Esophagus mucosa (tissue), 1 donor: Measurements from ENCODE around the gene IGF1. TPM values are rescaled to one million over a fixed set of nuclear protein-coding genes. Genes with fewer than 3 reads are reported as not detected.

ENCODE experiments used
- ATAC-seq: fragments of 200-7000 bp; cut with Tn5 transposase; one replicate; pipeline ENCODE4 v1.9.1; 2020
- total RNA-seq: library from RNA; stranded (reverse); gene quantifications from one replicate; pipeline ENCODE4 v1.2.4, GENCODE V29; 2023
- donor health status: DM: yes; HTN: yes; CAD: no.

IGF1 gene
- 1.5 TPM for total RNA-seq

- no peak for ATAC-seq
Measured at GRCh38 chr12:102480406-102480805, at the start of gene IGF1. IGF1 (minus strand) TSS chr12:102480563; CDS start chr12:102480381, 182 bp downstream.

DNA sequence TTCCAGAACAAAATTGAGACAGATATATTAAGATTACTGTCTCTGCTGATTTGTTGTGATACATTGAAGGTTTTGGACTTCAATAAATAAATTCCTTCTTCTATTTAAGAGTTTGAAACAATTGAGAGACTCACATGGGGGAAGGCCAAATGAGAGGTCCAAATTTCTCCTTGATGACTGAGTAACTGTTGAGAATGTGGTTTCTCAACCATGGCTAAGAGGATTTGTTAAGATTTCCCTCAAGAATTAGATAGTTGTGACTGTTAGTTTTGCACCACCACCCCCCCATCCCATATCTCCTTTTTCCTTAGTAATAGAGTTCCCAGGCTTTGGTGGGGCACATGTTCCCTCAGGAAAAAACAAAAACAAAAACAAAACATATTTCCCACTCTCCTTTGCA, 47.7 kb upstream of the IGF1 start:
- ATAC-seq = no peak

- ATAC-seq = no peak
Measured at GRCh38 chr12:102527171-102527720, 46.9 kb upstream of the IGF1 start.

GRCh38 chr12:102526656-102527055, 46.3 kb upstream of the IGF1 start:
- no peak for ATAC-seq

DNA sequence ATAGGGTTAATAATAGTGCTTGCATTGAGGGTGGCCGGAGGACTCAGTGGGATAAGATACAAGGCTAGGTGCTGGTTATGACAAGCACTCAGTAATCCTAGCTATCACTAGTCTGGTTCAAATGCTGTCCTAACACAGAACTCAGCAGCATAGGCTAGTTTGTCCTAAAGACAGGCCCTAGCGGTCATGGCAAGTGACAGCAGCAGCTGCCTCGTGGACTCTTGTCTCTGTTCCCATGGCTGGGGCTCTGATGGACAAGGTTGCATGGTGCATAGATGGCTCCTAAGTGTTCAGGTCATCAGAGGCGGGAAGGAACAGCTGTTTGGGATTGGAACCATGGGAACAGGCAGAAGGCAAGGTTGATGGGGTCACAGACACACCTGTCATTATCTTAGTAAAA, 42.4 kb upstream of the IGF1 start:
- no peak for ATAC-seq

DNA sequence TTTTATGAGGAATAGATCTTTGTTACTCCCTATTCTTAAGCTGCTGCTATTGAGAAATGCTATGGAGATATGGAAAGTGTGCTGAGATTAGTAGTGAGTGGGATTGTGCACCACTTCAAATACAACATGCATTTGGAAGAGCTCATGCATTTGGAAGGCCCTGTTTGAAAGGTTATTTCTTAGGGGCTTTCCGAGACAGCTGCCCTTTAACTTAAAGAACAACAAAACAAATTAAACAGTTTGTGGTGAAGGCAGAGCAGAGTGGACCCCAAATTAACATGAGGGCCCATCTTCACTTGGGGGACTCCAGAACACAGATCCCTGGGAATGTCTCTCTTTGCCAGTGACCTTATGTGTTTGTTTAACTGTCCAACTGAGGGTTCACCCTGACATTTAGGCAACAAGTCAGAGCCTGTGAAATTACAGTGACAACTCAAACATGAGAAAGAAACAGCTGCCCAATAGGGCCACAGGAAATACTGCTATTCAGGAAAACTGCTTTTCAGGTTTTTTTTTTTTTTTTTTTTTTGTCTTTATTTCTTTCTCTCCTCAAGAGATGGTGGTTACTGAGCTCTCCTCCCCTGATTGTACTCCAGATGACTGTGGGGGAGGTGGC, 41.4 kb upstream of the IGF1 start:
- ATAC-seq = no peak

- ATAC-seq = no peak
Measured at GRCh38 chr12:102518871-102519270, 38.5 kb upstream of the IGF1 start.

- ATAC-seq = no peak
Measured at GRCh38 chr12:102514696-102515095, 34.3 kb upstream of the IGF1 start.

DNA sequence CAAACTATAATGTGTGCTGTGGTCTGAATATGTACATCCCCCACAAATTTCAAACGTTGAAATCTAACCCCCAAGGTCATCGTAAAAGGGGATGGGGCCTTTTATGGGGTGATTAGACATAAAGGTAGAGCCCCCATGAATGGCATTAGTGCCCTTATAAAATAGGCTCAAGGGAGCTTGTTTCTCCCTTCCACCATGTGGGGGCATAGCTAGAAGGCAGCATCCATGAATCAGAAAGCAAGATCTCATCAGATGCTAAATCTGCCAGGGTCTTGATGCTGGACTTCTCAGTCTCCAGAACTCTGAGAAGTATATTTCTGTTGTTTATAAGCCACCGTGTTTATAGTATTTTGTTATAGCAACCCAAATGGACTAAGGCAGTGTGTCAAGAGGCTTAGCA, 33.4 kb upstream of the IGF1 start:
- ATAC-seq = no peak

DNA sequence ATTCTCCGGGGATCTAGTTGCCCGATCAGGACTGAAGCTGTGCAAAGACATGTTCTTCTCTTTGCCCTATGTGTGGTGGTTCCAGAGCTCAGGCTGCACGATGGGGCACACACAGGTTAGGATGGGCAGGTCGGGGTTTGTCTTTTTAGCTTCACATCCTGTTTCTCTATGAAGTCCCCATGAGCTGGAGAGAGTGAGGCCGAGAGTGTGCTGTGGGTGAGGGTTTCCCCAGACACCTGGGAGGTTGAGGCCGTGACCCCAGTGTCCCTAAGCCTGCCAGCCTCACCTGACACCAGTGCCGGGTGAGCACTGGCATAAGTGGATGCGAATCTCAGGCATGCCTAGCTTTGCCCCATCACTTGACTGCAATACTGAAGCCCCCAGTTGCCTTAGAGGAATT, 32.9 kb upstream of the IGF1 start:
- ATAC-seq = no peak

GRCh38 chr12:102512523-102512922, 32.2 kb upstream of the IGF1 start:
- ATAC-seq = no peak

DNA sequence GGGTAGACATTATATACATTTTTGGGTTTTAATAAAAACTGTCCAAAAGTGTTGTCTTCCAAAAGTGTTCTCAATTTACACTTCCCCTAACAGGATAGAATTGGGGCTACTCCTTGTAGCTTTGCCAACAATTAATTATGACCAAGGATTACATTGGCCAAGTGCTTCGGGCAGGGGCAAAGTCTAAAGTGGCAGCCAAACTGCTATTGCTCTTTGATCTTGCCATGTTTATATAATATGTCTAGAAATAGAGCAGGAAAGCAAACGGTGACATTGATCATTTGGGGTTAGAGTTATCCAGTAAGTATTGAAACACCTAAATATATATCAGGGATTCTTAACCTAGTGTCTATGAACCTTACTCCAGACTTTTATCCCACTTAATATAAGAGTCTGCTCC, 31.2 kb upstream of the IGF1 start:
- ATAC-seq = no peak

DNA sequence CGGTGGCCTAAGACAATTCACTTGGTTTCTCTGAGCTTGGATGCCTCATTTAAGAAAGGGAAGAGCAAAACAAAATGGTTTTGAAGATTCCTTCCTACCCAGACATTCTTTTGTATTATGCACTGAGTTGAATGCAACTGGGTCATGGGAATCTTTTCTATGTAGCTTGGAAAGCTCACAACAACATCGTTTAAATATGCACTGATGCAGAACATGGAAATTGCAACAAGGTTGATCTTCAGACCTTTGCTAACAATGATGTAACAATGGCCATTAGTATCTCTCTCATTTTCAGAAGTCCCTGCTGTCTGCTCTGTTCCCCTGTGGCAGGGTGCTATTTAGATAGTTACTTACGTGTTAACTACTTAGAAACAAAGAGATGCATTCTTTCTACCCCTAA, 30.1 kb upstream of the IGF1 start:
- no peak for ATAC-seq

DNA sequence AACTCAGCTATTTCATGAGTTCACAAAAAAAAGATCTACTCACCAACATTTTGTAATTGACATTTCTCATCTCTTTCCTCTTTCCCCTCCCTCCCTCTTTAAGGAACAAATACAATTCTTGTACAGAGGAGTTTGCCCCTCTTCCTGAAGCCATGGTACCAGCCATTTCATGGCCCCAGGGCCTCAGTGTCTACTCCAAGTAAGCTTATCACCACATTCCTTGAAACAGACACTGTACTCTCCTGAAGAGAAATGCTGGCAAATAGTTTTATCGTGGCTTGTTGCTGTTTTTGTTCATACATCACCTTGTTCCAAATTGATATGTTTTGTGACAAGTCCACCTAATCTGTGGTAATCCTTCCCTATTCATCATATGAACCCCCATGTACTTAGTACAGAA, 29.7 kb upstream of the IGF1 start:
- no peak for ATAC-seq

DNA sequence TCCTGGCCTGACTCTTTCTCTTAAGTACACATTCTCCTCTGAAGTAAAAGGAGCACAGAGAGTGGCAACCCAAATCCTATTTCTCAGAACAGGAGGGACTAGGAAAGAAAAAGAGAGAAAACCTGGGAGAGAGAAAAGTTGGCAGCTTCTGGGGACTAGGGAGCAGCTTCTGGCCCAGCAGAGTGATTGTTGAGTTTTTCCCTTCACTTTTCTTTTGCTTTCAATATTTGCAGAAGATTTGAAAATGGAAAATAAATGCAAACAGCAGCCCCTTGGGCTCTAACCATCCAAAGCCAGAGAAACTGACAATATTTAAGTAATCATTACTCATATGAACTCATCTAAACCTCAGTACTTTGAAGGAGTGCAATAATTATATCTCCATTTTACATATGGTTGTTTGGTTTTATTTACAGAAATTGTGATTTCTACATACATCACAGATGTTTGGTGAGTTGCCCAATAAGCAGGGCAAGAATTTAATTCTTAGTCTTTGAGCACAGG, 28.8 kb upstream of the IGF1 start:
- ATAC-seq = no peak

DNA sequence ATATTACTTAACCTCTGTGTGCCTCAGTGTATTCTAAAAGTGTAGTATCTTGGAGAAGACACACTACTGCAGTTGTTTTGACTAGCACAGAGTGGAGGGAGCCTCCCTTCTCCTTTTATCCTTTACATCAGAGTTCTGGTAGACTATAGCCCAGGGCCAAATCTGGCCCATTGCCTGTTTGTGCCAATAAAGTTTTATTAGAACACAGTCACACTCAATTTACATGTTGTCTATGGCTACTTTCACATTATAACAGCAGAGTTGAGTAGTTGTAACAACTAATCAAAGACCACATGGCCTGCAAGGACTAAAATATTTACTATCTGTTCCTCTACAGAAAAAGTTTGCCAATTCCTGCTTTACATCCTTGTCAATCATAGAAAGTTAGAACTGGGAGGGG, 27.7 kb upstream of the IGF1 start:
- ATAC-seq = no peak

- ATAC-seq = no peak
Measured at GRCh38 chr12:102507301-102507700, 26.9 kb upstream of the IGF1 start.

- no peak for ATAC-seq
Measured at GRCh38 chr12:102504871-102505270, 24.5 kb upstream of the IGF1 start.

- ATAC-seq = no peak
Measured at GRCh38 chr12:102504280-102504679, 23.9 kb upstream of the IGF1 start.

DNA sequence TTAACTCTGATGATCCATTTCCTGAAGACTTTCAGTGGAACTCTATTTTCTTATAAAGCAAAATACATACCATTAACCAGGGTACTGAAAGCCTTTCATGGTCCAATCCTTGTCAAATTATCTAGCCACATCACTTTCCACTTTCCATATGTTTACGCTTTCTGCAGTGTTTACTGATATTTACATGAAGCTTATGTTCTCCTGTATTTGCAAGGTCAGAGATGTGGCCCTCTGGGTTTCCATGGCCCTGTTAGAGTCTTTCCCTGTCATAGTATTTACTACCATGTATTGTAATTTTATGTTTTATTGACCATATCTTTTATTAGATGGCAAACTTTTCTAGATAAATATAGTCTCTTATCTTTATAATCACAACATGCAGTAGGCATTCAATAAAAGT, 23.5 kb upstream of the IGF1 start:
- ATAC-seq = no peak

- ATAC-seq = no peak
Measured at GRCh38 chr12:102503056-102503681, 22.8 kb upstream of the IGF1 start.

DNA sequence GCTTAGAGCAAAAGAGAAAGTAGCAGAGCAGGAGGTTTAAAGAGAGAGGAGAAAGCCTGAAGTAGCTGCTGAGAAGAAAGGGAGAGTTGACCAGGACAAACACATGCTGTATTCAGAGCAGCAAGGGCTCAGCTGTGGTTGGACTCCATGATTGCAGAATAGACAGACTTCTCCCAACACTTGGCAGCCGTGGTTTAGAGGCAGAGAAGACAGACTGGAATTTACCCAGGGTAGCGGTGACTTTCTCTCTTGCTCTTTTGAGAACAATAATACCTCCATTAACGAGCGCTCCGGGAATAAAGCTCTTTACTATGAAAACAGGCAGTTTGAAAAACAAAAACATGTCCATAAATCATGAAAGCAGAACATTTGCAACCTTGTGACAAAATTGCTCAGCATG, 21.4 kb upstream of the IGF1 start:
- no peak for ATAC-seq

GRCh38 chr12:102498471-102498870, 18.1 kb upstream of the IGF1 start:
- no peak for ATAC-seq

DNA sequence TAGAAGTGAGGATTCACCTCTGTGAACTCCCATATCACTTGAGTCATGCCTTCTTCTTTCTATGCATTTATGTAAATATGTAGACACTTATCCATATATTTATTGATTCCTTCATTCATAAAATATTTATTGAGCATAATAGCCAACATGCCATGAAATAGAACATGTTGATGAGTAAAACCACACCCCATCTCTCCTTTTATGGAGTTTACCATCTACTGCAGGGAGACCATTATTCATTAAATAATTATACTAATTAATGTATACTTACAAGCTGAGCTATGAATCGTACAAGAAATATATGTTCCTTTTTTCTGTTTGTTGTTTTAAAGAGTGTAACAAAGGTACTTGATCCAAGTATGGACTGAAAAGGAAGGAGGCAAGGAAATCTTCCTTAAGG, 17.4 kb upstream of the IGF1 start:
- no peak for ATAC-seq
